GM23338 (cell line): ENCODE measurements around the gene TMEM165. TPM values are rescaled to one million over a fixed set of nuclear protein-coding genes. Genes with fewer than 3 reads are reported as not detected.

Experiments
- ATAC-seq: fragments of 200-7000 bp; cut with Tn5 transposase; 3 replicates; pipeline ENCODE4 v1.9.1; 2020
- DNase-seq: peaks from one replicate; pipeline ENCODE4 v3.0.0-alpha.2; 2015; ENCODE audit warnings: low spot score
- H2AFZ ChIP-seq: fragments of 200-600 bp; sonication (generic); 2 replicates; pipeline ENCODE4 v1.8.0; 2016; ENCODE audit warnings: antibody characterized with exemption, mild to moderate bottlenecking, moderate library complexity
- H3F3A ChIP-seq: fragments of 200-600 bp; sonication (generic); replicated peaks from 2 replicates; pipeline ENCODE4 v1.8.0; 2017; ENCODE audit warnings: antibody characterized with exemption, mixed run types, low read depth
- H3K27ac ChIP-seq: fragments of 200-600 bp; sonication (generic); 2 replicates; pipeline ENCODE4 v1.6.1; 2016; ENCODE audit warnings: low read depth
- H3K27me3 ChIP-seq: fragments of 200-600 bp; sonication (generic); 2 replicates; pipeline ENCODE4 v1.8.0; 2016; ENCODE audit warnings: mild to moderate bottlenecking, mixed run types, moderate library complexity; ENCODE audit not compliant: insufficient read depth
- H3K36me3 ChIP-seq: fragments of 200-600 bp; sonication (generic); 2 replicates; pipeline ENCODE4 v1.8.0; 2016; ENCODE audit warnings: mild to moderate bottlenecking; ENCODE audit not compliant: insufficient read depth
- H3K4me1 ChIP-seq: fragments of 200-600 bp; sonication (generic); 2 replicates; pipeline ENCODE4 v1.8.0; 2016; ENCODE audit warnings: mild to moderate bottlenecking, moderate library complexity; ENCODE audit not compliant: insufficient read depth
- H3K4me2 ChIP-seq: fragments of 200-600 bp; sonication (generic); 2 replicates; pipeline ENCODE4 v1.7.1; 2017; ENCODE audit warnings: mixed run types
- H3K4me3 ChIP-seq: fragments of 200-600 bp; sonication (generic); 2 replicates; pipeline ENCODE4 v1.6.1; 2016; ENCODE audit warnings: mixed run types
- H3K79me2 ChIP-seq: fragments of 200-600 bp; sonication (generic); replicated peaks from 2 replicates; pipeline ENCODE4 v1.8.0; 2017; ENCODE audit warnings: mild to moderate bottlenecking; ENCODE audit not compliant: insufficient read depth
- H3K9me2 ChIP-seq: fragments of 200-600 bp; sonication (generic); 2 replicates; pipeline ENCODE4 v1.8.0; 2017; ENCODE audit not compliant: insufficient read depth
- H4K20me1 ChIP-seq: fragments of 200-600 bp; sonication (generic); replicated peaks from 2 replicates; pipeline ENCODE4 v1.8.0; 2017; ENCODE audit warnings: mild to moderate bottlenecking; ENCODE audit not compliant: insufficient read depth
- H3K27ac Mint-ChIP-seq: 2 replicates; pipeline ENCODE4 v1.8.0; 2020; ENCODE audit warnings: inconsistent platforms, mild to moderate bottlenecking, moderate library complexity, mixed read lengths
- H3K27me3 Mint-ChIP-seq: 3 replicates; pipeline ENCODE4 v1.8.0; 2022; ENCODE audit warnings: low read depth, mild to moderate bottlenecking, moderate library complexity, mixed read lengths, inconsistent platforms; ENCODE audit not compliant: insufficient read depth, poor library complexity
- H3K36me3 Mint-ChIP-seq: 3 replicates; pipeline ENCODE4 v1.8.0; 2021; ENCODE audit warnings: low read depth, mild to moderate bottlenecking, inconsistent platforms, moderate library complexity, mixed read lengths
- H3K4me1 Mint-ChIP-seq: 3 replicates; pipeline ENCODE4 v1.8.0; 2020; ENCODE audit warnings: mild to moderate bottlenecking, inconsistent platforms, mixed read lengths
- H3K4me3 Mint-ChIP-seq: 3 replicates; pipeline ENCODE4 v1.8.0; 2021; ENCODE audit warnings: moderate library complexity, mild to moderate bottlenecking, inconsistent platforms, mixed read lengths
- H3K9me3 Mint-ChIP-seq: 3 replicates; pipeline ENCODE4 v1.8.0; 2020; ENCODE audit warnings: moderate library complexity, mild to moderate bottlenecking, inconsistent platforms, mixed read lengths
- CREB1 ChIP-seq: fragments of 250-450 bp; sonication (Bioruptor Pico); IDR thresholded peaks from 2 replicates; pipeline ENCODE4 v1.5.0; 2020; ENCODE audit warnings: low read depth, mild to moderate bottlenecking, moderate library complexity
- CTCF ChIP-seq, 2 experiments: fragments of 200-600 bp in 1 of 2; sonication (generic) in 1 of 2; conservative IDR thresholded peaks; 2 replicates each; pipeline versions ENCODE4 v1.5.1 to v1.6.1; 2016 to 2017; ENCODE audit warnings: antibody characterized with exemption in 2 of 2, low read depth in 2 of 2, mild to moderate bottlenecking in 2 of 2, moderate library complexity in 1 of 2
- ETS1 ChIP-seq: IDR thresholded peaks from 2 replicates; pipeline ENCODE4 v1.6.1; 2016; ENCODE audit warnings: antibody characterized with exemption
- EZH2 ChIP-seq: fragments of 200-600 bp; sonication (generic); IDR thresholded peaks from one replicate; pipeline ENCODE4 v1.8.0; 2017; ENCODE audit warnings: antibody characterized with exemption, mild to moderate bottlenecking, low read depth; ENCODE audit not compliant: unreplicated experiment
- EZH2phosphoT487 ChIP-seq: fragments of 200-600 bp; sonication (generic); IDR thresholded peaks from one replicate; pipeline ENCODE4 v1.8.1; 2018; ENCODE audit warnings: antibody characterized with exemption; ENCODE audit not compliant: unreplicated experiment
- JUNB ChIP-seq: IDR thresholded peaks from one replicate; pipeline ENCODE4 v1.6.1; 2016; ENCODE audit warnings: antibody characterized with exemption; ENCODE audit not compliant: unreplicated experiment
- NANOG ChIP-seq: IDR thresholded peaks from 2 replicates; pipeline ENCODE4 v1.6.1; 2016; ENCODE audit warnings: antibody characterized with exemption, borderline replicate concordance
- POLR2AphosphoS5 ChIP-seq: IDR thresholded peaks from 2 replicates; pipeline ENCODE4 v1.6.1; 2016; ENCODE audit warnings: antibody characterized with exemption, low read depth
- REST ChIP-seq: IDR thresholded peaks from one replicate; pipeline ENCODE4 v1.6.1; 2018; ENCODE audit warnings: antibody characterized with exemption; ENCODE audit not compliant: unreplicated experiment
- STAT1 ChIP-seq: IDR thresholded peaks from one replicate; pipeline ENCODE4 v1.6.1; 2016; ENCODE audit warnings: antibody characterized with exemption; ENCODE audit not compliant: unreplicated experiment
- ZNF331 ChIP-seq: fragments of 250-450 bp; sonication (Bioruptor Pico); IDR thresholded peaks from 2 replicates; pipeline ENCODE4 v1.5.0; 2020; ENCODE audit warnings: low read depth, mild to moderate bottlenecking, moderate library complexity
- ZNF462 ChIP-seq: fragments of 250-450 bp; sonication (Bioruptor Pico); IDR thresholded peaks from 2 replicates; pipeline ENCODE4 v1.5.0; 2020; ENCODE audit warnings: mild to moderate bottlenecking, moderate library complexity
- polyA plus RNA-seq: library from polyadenylated mRNA; unstranded; fragments of >200 nt; fragmentation: Nextera tagmentation; extraction: Ambion mirVana; gene quantifications from 2 replicates; pipeline ENCODE4 v1.2.1, GENCODE V29; 2016
- total RNA-seq: library from RNA; depleted of rRNA; stranded (reverse); fragments of >200 nt; shearing (Covaris generic); gene quantifications from 2 replicates; pipeline ENCODE4 v1.2.3, GENCODE V29; 2014

TMEM165 gene
- total and polyA plus RNA-seq, 2 experiments from 2014 or later: 125 to 171 TPM

GRCh38 chr4:55347610-55348228 lies 48.0 kb upstream of the TMEM165 start:
- Histone ChIP-seq H3K9me2 (0 out of 2 replicates have a peak, but pooled peaks cover 1% of the 10 kb centered on the region), H3K79me2 (peaks cover 19% of the 10 kb centered on the region), H3K4me3 (peak overlapping the region; percentile 83), H3F3A (0 out of 2 replicates have a peak, but pooled peaks cover 6% of the 10 kb centered on the region), H3K36me3 (no peaks in the 10 kb centered on the region), H3K27me3 (no peaks in the 10 kb centered on the region), H4K20me1 (no peaks in the 10 kb centered on the region), H2AFZ (no peak overlapping the region; the same call in 1 of the 2 replicates), H3K4me2 (peak overlapping the region; percentile 93), H3K4me1 (peaks cover 17% of the 10 kb centered on the region), H3K27ac (no peak overlapping the region)
- Mint-ChIP-seq H3K27me3 (peaks cover 7% of the 10 kb centered on the region), H3K4me3 (peak overlapping the region; percentile 89), H3K4me1 (peaks cover 21% of the 10 kb centered on the region), H3K27ac (no peak overlapping the region), H3K36me3 (peaks cover 23% of the 10 kb centered on the region), H3K9me3 (peaks cover 13% of the 10 kb centered on the region)
- no peak for DNase-seq
- ATAC-seq: no peak
- no peak for TF ChIP-seq ZNF462 (CRISPR knock-in tag)
- TF ChIP-seq JUNB: no peak
- no peak for TF ChIP-seq NANOG
- no peak for TF ChIP-seq CREB1
- TF ChIP-seq ZNF331: no peak
- no peak for TF ChIP-seq EZH2phosphoT487
- TF ChIP-seq POLR2AphosphoS5: no peak
- TF ChIP-seq CTCF (conservative IDR thresholded peaks at IDR 0.05; ENCODE audit: low read depth in 2 of 2): no peak
- TF ChIP-seq REST: no peak
- no peak for TF ChIP-seq ETS1
- TF ChIP-seq STAT1: no peak
- no peak for TF ChIP-seq EZH2
